Breast epithelium (tissue), 4 donors: Measurements from ENCODE around the gene OR4D1. TPM values are rescaled to one million over a fixed set of nuclear protein-coding genes. Genes with fewer than 3 reads are reported as not detected.
"Not testable (repeated sequence)": the region's sequence is repeated elsewhere in the genome, so short reads cannot be mapped to it uniquely, and the experiment has no call there.

ENCODE experiments used
- DNase-seq, 2 donors: peaks; one replicate each; pipeline ENCODE4 v3.0.0-alpha.2; 2019; ENCODE audit warnings: low spot score in 2 of 2
- H3K27ac ChIP-seq, 2 donors: fragments of 200-600 bp; sonication (generic) in 1 of 2; one replicate each; pipeline ENCODE4 v1.5.1; 2016 to 2019; ENCODE audit warnings: mild to moderate bottlenecking in 1 of 2
- H3K27me3 ChIP-seq, 2 donors: fragments of 200-600 bp; sonication (generic) in 1 of 2; one replicate each; pipeline versions ENCODE4 v1.5.1 to v1.6.0; 2017 to 2019; ENCODE audit warnings: control low read depth in 1 of 2, mild to moderate bottlenecking in 1 of 2
- H3K36me3 ChIP-seq: fragments of 200-600 bp; one replicate; pipeline ENCODE4 v1.5.1; 2019
- H3K4me1 ChIP-seq, 2 donors: fragments of 200-600 bp; sonication (generic); one replicate each; pipeline ENCODE4 v1.5.1; 2016 to 2019; ENCODE audit warnings: control low read depth in 1 of 2
- H3K4me3 ChIP-seq, 3 donors: fragments of 200-600 bp; sonication (generic); 1 replicate in 2 of 3; 2 replicates in 1 of 3; pipeline ENCODE4 v1.5.1; 2016 to 2019; ENCODE audit warnings: mild to moderate bottlenecking in 3 of 3, moderate library complexity in 2 of 3
- H3K9me3 ChIP-seq, 2 donors: fragments of 200-600 bp; sonication (generic) in 1 of 2; one replicate each; pipeline ENCODE4 v1.5.1; 2016 to 2019; ENCODE audit warnings: control low read depth in 1 of 2
- CTCF ChIP-seq, 3 donors: fragments of 450-650 bp; IDR thresholded peaks; one replicate each; pipeline ENCODE4 v1.5.1; 2016 to 2017; ENCODE audit warnings: antibody characterized with exemption in 3 of 3, mild to moderate bottlenecking in 3 of 3, moderate library complexity in 3 of 3
- POLR2A ChIP-seq: fragments of 450-650 bp; IDR thresholded peaks from one replicate; pipeline ENCODE4 v1.6.1; 2016; ENCODE audit warnings: antibody characterized with exemption, mild to moderate bottlenecking, moderate library complexity
- POLR2AphosphoS5 ChIP-seq, 3 donors: sonication (generic); formaldehyde crosslinking; IDR thresholded peaks; one replicate each; pipeline ENCODE4 v1.6.1; 2017; ENCODE audit warnings: antibody characterized with exemption in 3 of 3
- intact Hi-C: fragments of 100-400 bp; cut with DNase I; formaldehyde crosslinking; loops from one replicate; pipeline ENCODE4 v1.15.1; 2023; ENCODE audit warnings: low total_unique reads
- total RNA-seq, 3 donors: library from RNA; depleted of rRNA; stranded (reverse); fragments of >200 nt; gene quantifications; one replicate each; pipeline ENCODE4 v1.1.0, GENCODE V29; 2016

OR4D1 gene
- total RNA-seq: not detected

DNA sequence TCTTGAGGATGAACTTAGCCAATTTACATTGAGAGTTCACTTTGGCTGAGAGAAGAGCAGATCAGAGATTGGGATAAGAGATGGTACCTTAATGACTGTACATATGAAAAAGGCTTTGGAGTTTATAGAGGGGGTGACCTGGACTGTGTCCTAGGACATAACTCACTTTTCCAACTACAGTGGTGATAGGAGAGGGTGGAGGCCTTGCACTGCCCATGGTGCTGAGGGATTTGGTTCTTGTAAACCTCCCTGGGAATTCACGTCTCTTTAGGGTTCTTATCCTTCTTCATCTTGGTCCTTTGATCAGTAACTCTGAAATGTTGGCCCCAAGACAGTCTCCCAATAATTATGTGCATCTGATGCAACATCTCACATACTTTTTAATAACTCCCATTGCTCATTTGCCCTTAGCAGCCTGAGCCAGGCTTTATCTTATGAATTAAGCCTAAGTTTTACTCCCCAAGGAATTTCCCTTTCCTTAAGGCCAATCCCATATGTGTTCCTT lies at the start of gene OR4D1:
Gene OR4D1, plus strand, starts transcription at position 455 of the 505 bp plus-strand sequence. CDS start 6,770 bp downstream, outside the sequence.
- H3K4me1 ChIP-seq: no peaks in the 10 kb centered on the region
- intact Hi-C loops: no loop called here
- peaks cover 0 to 16% of the 10 kb centered on the region in 2 donors for H3K27me3 ChIP-seq
- no peak within 1 kb of the TSS for H3K4me3 ChIP-seq
- DNase-seq: no peak
- no peak for TF ChIP-seq POLR2AphosphoS5 (IDR thresholded peaks at IDR 0.05)
- TF ChIP-seq CTCF (IDR thresholded peaks at IDR 0.05): no peak
- TF ChIP-seq POLR2A: no peak
- no peaks in the 10 kb centered on the region for H3K36me3 ChIP-seq
- peaks cover 13 to 32% of the 10 kb centered on the region in 2 donors for H3K9me3 ChIP-seq
- no peak within 1 kb of the TSS for H3K27ac ChIP-seq

DNA sequence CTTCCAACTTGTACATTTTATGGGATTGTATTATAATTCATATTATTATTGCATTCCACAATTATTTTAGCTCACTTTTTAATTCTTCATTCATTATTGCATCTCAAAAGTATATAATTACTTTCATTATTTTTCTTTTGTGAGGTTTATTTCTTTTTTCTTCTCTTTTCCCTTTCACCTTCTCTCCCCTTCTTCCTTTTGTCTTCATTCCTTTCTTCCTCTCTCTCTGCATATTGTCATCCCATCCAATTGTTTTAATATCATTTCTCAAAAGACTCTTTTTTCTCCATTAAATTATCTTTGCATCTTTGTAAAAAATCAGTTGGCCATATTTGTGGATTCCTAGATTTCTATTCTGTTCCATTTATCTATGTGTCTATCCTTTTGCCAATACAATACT lies 47.7 kb upstream of the OR4D1 start:
- Histone ChIP-seq H3K4me3 (no peak overlapping the region), H3K9me3 (no peaks in the 10 kb centered on the region), H3K36me3 (no peaks in the 10 kb centered on the region), H3K4me1 (no peaks in the 10 kb centered on the region), H3K27me3 (no peaks in the 10 kb centered on the region), H3K27ac (no peak overlapping the region)
- intact Hi-C loops: no loop called here
- TF ChIP-seq POLR2A (no peak), POLR2AphosphoS5 (IDR thresholded peaks at IDR 0.05) (no peak), CTCF (IDR thresholded peaks at IDR 0.05) (no peak)
- no peak for DNase-seq

GRCh38 chr17:58101898-58102297 lies 46.3 kb upstream of the OR4D1 start:
- H3K27ac ChIP-seq, H3K27me3 ChIP-seq, H3K9me3 ChIP-seq, DNase-seq, H3K4me1 ChIP-seq, H3K36me3 ChIP-seq, H3K4me3 ChIP-seq, intact Hi-C loops: not testable (repeated sequence)

GRCh38 chr17:58105093-58105492 lies 43.1 kb upstream of the OR4D1 start:
- intact Hi-C loops: loop anchor here (5.0 kb wide), 1 partner anchor 978 kb away; no protein-coding TSS in a partner anchor
- Histone ChIP-seq H3K9me3 (no peaks in the 10 kb centered on the region), H3K27me3 (no peaks in the 10 kb centered on the region), H3K4me1 (no peaks in the 10 kb centered on the region), H3K36me3 (no peaks in the 10 kb centered on the region), H3K27ac (no peak overlapping the region), H3K4me3 (no peak overlapping the region)
- no peak for DNase-seq
- no peak for TF ChIP-seq POLR2A
- no peak for TF ChIP-seq POLR2AphosphoS5 (IDR thresholded peaks at IDR 0.05)
- TF ChIP-seq CTCF (IDR thresholded peaks at IDR 0.05): no peak

DNA sequence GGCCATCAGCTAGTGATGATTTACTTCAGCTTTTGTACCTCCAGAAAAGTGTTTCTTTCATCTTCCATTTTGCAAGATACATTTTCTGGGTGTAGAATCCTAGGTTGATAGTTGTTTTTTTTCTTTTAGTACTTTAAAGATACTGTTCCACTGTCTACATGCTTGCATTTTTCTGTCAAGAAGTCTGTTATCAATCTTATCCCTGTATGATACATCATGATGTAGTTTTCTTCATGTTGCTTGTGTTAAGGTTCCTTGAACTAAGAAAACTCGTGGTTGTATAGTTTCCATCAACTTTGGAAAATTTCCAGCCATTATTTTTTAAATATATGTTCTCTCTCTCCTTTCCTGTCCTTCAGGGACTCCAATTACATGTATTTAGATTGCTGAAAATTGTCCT lies 40.9 kb upstream of the OR4D1 start:
- Histone ChIP-seq H3K4me3 (no peak overlapping the region), H3K36me3 (no peaks in the 10 kb centered on the region), H3K27me3 (no peaks in the 10 kb centered on the region), H3K9me3 (no peaks in the 10 kb centered on the region), H3K4me1 (no peaks in the 10 kb centered on the region), H3K27ac (no peak overlapping the region)
- intact Hi-C loops: loop anchor here (5.0 kb wide), 1 partner anchor 980 kb away; no protein-coding TSS in a partner anchor
- no peak for TF ChIP-seq POLR2AphosphoS5 (IDR thresholded peaks at IDR 0.05)
- TF ChIP-seq CTCF (IDR thresholded peaks at IDR 0.05): no peak
- no peak for DNase-seq

GRCh38 chr17:58109197-58109596 lies 39.0 kb upstream of the OR4D1 start:
- Histone ChIP-seq H3K4me1 (no peaks in the 10 kb centered on the region), H3K9me3 (no peaks in the 10 kb centered on the region)

More at GRCh38 chr17:58109197-58109596, 39.0 kb upstream of the OR4D1 start:
- intact Hi-C loops: loop anchor here (5.0 kb wide), 1 partner anchor 982 kb away; no protein-coding TSS in a partner anchor
- TF ChIP-seq POLR2A: no peak
- TF ChIP-seq CTCF (IDR thresholded peaks at IDR 0.05): no peak
- TF ChIP-seq POLR2AphosphoS5 (IDR thresholded peaks at IDR 0.05): no peak
- DNase-seq: no peak
- Histone ChIP-seq H3K27ac (no peak overlapping the region), H3K4me3 (no peak overlapping the region), H3K36me3 (no peaks in the 10 kb centered on the region), H3K27me3 (no peaks in the 10 kb centered on the region)
